Heart left ventricle (tissue), 13 donors: ENCODE measurements around the gene WBP1.

Source experiments
- CTCF ChIP-seq, 12 donors: fragments of 200-600 bp; sonication (generic) in 4 of 12; IDR thresholded peaks; one replicate each; pipeline versions ENCODE4 v1.5.0 to v1.8.0; 2018 to 2022; ENCODE audit warnings: antibody characterized with exemption in 12 of 12, mild to moderate bottlenecking in 5 of 12
- POLR2A ChIP-seq, 2 donors: fragments of 450-650 bp; IDR thresholded peaks; one replicate each; pipeline ENCODE4 v1.6.1; 2017; ENCODE audit warnings: antibody characterized with exemption in 2 of 2, mild to moderate bottlenecking in 2 of 2, moderate library complexity in 2 of 2
- donor health status: ischemic (EF 13 %, LVEDD 7.1; RV severe dilation, severe dysfunction).
- donor health status: DM: no; HTN: yes; CAD: no.
- donor health status: DM: no; HTN: no; CAD: no.
- donor health status: ischemic (EF 25% LVEDD 6.9; RV normal size, moderate dysfunction).
- donor health status: ischemic (EF 25% LVEDD 5.7; RV mildly dilated, moderate dysfunction).
- donor health status: ischemic (EF 35%, LVEDD 5.7; RV mildly dilated, moderate dysfunction).
- donor health status: nonischemic (EF 11% LVEDD 7.7; RV severe dilation, severe dysfunction).
- donor health status: DM: yes; HTN: yes; CAD: no.
- donor health status: PGD.
- donor health status: ischemic (EF 29% LVEDD 5.4; RV normal size, mild dysfunction).
- donor health status: nonischemic (EF 23%, LVEDD 6.1; RV moderate dilation, normal function).

- TF ChIP-seq CTCF (IDR thresholded peaks at IDR 0.05) (no peak), POLR2A (IDR thresholded peaks at IDR 0.05) (no peak)
Observed at GRCh38 chr2:74424995-74425406, 33.2 kb upstream of the WBP1 start.
